ENCODE data around the gene PLXNA2. TPM values are rescaled to one million over a fixed set of nuclear protein-coding genes. Genes with fewer than 3 reads are reported as not detected.

Gene PLXNA2
- total and polyA plus RNA-seq, 2 of the 4 experiments (the other 2 are of a cell fraction), result 0.72 to 1.1 TPM

GRCh38 chr1:208250613-208251012 is 6.4 kb upstream of the PLXNA2 start:
- WGBS, 2 experiments (ENCODE audit: extremely low coverage in 2 of 2, insufficient read length in 1 of 2), result no CpG with 5 or more reads among the region's 6 CpGs
- no peak overlapping the region for H3K18ac ChIP-seq (ENCODE audit: low read depth, low read length)
- in situ Hi-C loops (cut with MboI; ENCODE audit: low sequenced_read_pairs), result no loop called here

More at GRCh38 chr1:208250613-208251012, 6.4 kb upstream of the PLXNA2 start:
- no peak overlapping the region for H3K9ac ChIP-seq (ENCODE audit: low read depth, low read length)
- no peak overlapping the region for H3K4me2 ChIP-seq (ENCODE audit: low read depth, low read length)
- H4K8ac ChIP-seq (ENCODE audit: low read depth in 2 of 2, low read length in 2 of 2), result no peak overlapping the region
- no peaks in the 10 kb centered on the region for H3K79me1 ChIP-seq (ENCODE audit: low read depth in 1 of 2, low read length in 2 of 2)
- H3K23ac ChIP-seq (ENCODE audit: low read depth, low read length), result no peak overlapping the region
- H3K4me3 ChIP-seq (ENCODE audit: insufficient read depth, low read depth, low read length), result no peak overlapping the region
- H3K9me3 ChIP-seq (ENCODE audit: control insufficient read depth, insufficient read depth, low read length), result no peaks in the 10 kb centered on the region
- no peak overlapping the region for H2AFZ ChIP-seq (replicated peaks; ENCODE audit: low read length, poor library complexity)
- peaks cover 33% of the 10 kb centered on the region for H3K27me3 ChIP-seq (ENCODE audit: control insufficient read depth, insufficient read depth, low read length)
- no TSS peak for BruUV-seq (replicated peaks)
- no peak overlapping the region for H2BK20ac ChIP-seq (ENCODE audit: low read depth, low read length)
- no peaks in the 10 kb centered on the region for H3K36me3 ChIP-seq (ENCODE audit: control insufficient read depth, insufficient read depth, low read length)
- intact Hi-C loops (cut with micrococcal nuclease), result no loop called here
- H3K56ac ChIP-seq (ENCODE audit: extremely low read depth, insufficient read depth, low read length), result no peak overlapping the region
- H2AK9ac ChIP-seq (replicated peaks; ENCODE audit: low read depth, low read length, poor library complexity), result no peak overlapping the region
- H4K20me1 ChIP-seq (ENCODE audit: insufficient read depth, low read length), result no peaks in the 10 kb centered on the region
- H2BK5ac ChIP-seq (ENCODE audit: low read depth, low read length, poor library complexity, severe bottlenecking), result no peak overlapping the region
- H3K4ac ChIP-seq (ENCODE audit: low read depth, low read length), result no peak overlapping the region
- H3K9me1 ChIP-seq (ENCODE audit: insufficient read depth, low read length), result no peaks in the 10 kb centered on the region
- CTCF ChIA-PET, result interaction anchor here (1.3 kb wide), 1 partner anchor 229 kb away, joined by 5 read pairs; no protein-coding TSS in a partner anchor
- no peak overlapping the region for H4K91ac ChIP-seq (ENCODE audit: insufficient read depth, low read depth, low read length)
- H4K5ac ChIP-seq (ENCODE audit: low read depth, low read length), result no peak overlapping the region
- POLR2A ChIA-PET (ENCODE audit: unreplicated experiment), result no interaction called here
- no peak overlapping the region for H3K27ac ChIP-seq (ENCODE audit: insufficient read depth, low read length)
- H2BK120ac ChIP-seq (ENCODE audit: low read depth, low read length), result no peak overlapping the region
- H2BK15ac ChIP-seq (ENCODE audit: low read depth, low read length), result no peak overlapping the region
- H2AK5ac ChIP-seq (ENCODE audit: low read depth, low read length), result no peak overlapping the region
- no peak for ATAC-seq (ENCODE audit: low read depth)
- H3K14ac ChIP-seq (replicated peaks; ENCODE audit: low read depth, low read length), result no peak overlapping the region
- dilution Hi-C loops (cut with HindIII; ENCODE audit: low sequenced_read_pairs, unreplicated experiment), result no loop called here
- DNase-seq, result no peak
- peaks cover 1% of the 10 kb centered on the region; the same call in 1 of the 2 replicates for H3K4me1 ChIP-seq (ENCODE audit: control insufficient read depth, insufficient read depth, low read length)
- no peak for TF ChIP-seq BHLHE40 (IDR thresholded peaks at IDR 0.05; ENCODE audit: low read depth, low read length)
